K562 (cell line): Measurements from ENCODE around the gene SPAG7.

ENCODE experiments used
- FOXM1 ChIP-seq, 2 experiments: fragments of 450-650 bp in 1 of 2; sonication (generic) in 1 of 2; formaldehyde crosslinking in 1 of 2; IDR thresholded peaks; 2 replicates each; pipeline versions ENCODE4 v1.6.1 to v1.9.0; 2017 to 2022; ENCODE audit warnings: low read depth in 2 of 2, mild to moderate bottlenecking in 2 of 2, missing genetic modification reagents in 1 of 2, moderate library complexity in 1 of 2
- HDAC2 ChIP-seq: fragments of 450-650 bp; IDR thresholded peaks from 2 replicates; pipeline ENCODE4 v1.6.1; 2016; ENCODE audit warnings: mild to moderate bottlenecking
- NFE2 ChIP-seq: IDR thresholded peaks from 2 replicates; pipeline ENCODE4 v1.6.1; 2014; ENCODE audit warnings: antibody characterized with exemption, low read depth
- TAF15 ChIP-seq: fragments of 200-400 bp; formaldehyde crosslinking; IDR thresholded peaks from 2 replicates; pipeline ENCODE4 v1.6.1; 2017; ENCODE audit warnings: mild to moderate bottlenecking, low read depth, low read length, moderate library complexity
- YY1 ChIP-seq, 3 experiments: IDR thresholded peaks; 2 replicates each; pipeline ENCODE4 v1.6.1; 2011; ENCODE audit warnings: low read length in 2 of 3, mild to moderate bottlenecking in 2 of 3, moderate library complexity in 2 of 3, borderline replicate concordance in 1 of 3, control low read depth in 1 of 3, low read depth in 1 of 3; ENCODE audit not compliant: insufficient read depth in 3 of 3, insufficient replicate concordance in 2 of 3, control insufficient read depth in 1 of 3, insufficient read length in 1 of 3; ENCODE audit errors: extremely low read depth in 1 of 3
- ZNF175 ChIP-seq: fragments of 200-800 bp; sonication (Bioruptor generic); IDR thresholded peaks from 2 replicates; pipeline ENCODE4 v1.6.1; 2016; ENCODE audit warnings: low read depth, mild to moderate bottlenecking, missing genetic modification characterization, missing compliant biosample characterization
- ZNF263 ChIP-seq: sonication (generic); formaldehyde crosslinking; IDR thresholded peaks from 2 replicates; pipeline ENCODE4 v1.8.0; 2022; ENCODE audit warnings: mild to moderate bottlenecking, missing genetic modification reagents, borderline replicate concordance
- TF ChIP-seq, protein P1 (sequence below): fragments of 450-650 bp; IDR thresholded peaks from 2 replicates; pipeline ENCODE4 v1.6.1; 2017; ENCODE audit warnings: antibody characterized with exemption, mild to moderate bottlenecking
- TF ChIP-seq, protein P2 (sequence below): fragments of 450-650 bp; IDR thresholded peaks from 2 replicates; pipeline ENCODE4 v1.6.1; 2016
- TF ChIP-seq, protein P3 (sequence below), 2 experiments: IDR thresholded peaks; 2 replicates each; pipeline ENCODE4 v1.6.1; 2011; ENCODE audit warnings: borderline replicate concordance in 1 of 2, control low read depth in 1 of 2, low read depth in 1 of 2, low read length in 1 of 2, mild to moderate bottlenecking in 1 of 2, mixed read lengths in 1 of 2, moderate library complexity in 1 of 2; ENCODE audit not compliant: insufficient read depth in 1 of 2, insufficient read length in 1 of 2, poor library complexity in 1 of 2, severe bottlenecking in 1 of 2; ENCODE audit errors: extremely low read depth in 1 of 2
- TF ChIP-seq, protein P4 (sequence below), 3 experiments: IDR thresholded peaks in 2 of 3; conservative IDR thresholded peaks in 1 of 3; 2 replicates each; pipeline ENCODE4 v1.5.1; 2011 to 2012; ENCODE audit warnings: low read length in 3 of 3, mild to moderate bottlenecking in 3 of 3, control low read depth in 2 of 3, improper control_type of control experiment in 1 of 3, inconsistent platforms in 1 of 3, low read depth in 1 of 3, mixed read lengths in 1 of 3, moderate library complexity in 1 of 3; ENCODE audit not compliant: insufficient read depth in 2 of 3

DNA sequence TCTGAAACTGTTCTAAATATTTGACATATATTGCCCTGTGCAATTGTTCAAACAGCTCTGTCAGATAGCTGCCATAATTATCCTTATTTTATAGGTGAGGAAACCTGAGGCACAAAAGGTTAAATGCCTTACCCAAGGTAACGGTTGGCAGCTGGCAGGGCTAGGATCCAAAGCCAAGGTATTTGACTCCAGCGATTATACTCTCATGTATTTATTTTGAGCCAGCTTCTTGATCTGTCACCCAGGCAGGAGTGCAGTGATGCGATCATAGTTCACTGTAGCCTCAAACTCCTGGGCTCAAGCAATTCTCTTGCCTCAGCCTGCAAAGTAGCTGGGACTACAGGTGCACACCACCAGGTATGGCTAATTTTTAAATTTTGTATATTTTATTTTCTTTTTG, 9.5 kb downstream of the SPAG7 start:
- TF ChIP-seq ZNF263 (CRISPR knock-in tag) (no peak), YY1 (IDR thresholded peaks at IDR 0.05; ENCODE audit: borderline replicate concordance in 1 of 3, control insufficient read depth in 1 of 3, extremely low read depth in 1 of 3, insufficient read depth in 3 of 3, insufficient read length in 1 of 3, insufficient replicate concordance in 2 of 3, low read depth in 1 of 3, low read length in 2 of 3) (no peak), ZNF175 (CRISPR knock-in tag) (no peak), FOXM1 (IDR thresholded peaks at IDR 0.05; ENCODE audit: low read depth) (no peak), FOXM1 (CRISPR knock-in tag; IDR thresholded peaks at IDR 0.05; ENCODE audit: low read depth) (no peak), NFE2 (no peak), TAF15 (no peak), HDAC2 (no peak)
- TF ChIP-seq, protein P1, sequence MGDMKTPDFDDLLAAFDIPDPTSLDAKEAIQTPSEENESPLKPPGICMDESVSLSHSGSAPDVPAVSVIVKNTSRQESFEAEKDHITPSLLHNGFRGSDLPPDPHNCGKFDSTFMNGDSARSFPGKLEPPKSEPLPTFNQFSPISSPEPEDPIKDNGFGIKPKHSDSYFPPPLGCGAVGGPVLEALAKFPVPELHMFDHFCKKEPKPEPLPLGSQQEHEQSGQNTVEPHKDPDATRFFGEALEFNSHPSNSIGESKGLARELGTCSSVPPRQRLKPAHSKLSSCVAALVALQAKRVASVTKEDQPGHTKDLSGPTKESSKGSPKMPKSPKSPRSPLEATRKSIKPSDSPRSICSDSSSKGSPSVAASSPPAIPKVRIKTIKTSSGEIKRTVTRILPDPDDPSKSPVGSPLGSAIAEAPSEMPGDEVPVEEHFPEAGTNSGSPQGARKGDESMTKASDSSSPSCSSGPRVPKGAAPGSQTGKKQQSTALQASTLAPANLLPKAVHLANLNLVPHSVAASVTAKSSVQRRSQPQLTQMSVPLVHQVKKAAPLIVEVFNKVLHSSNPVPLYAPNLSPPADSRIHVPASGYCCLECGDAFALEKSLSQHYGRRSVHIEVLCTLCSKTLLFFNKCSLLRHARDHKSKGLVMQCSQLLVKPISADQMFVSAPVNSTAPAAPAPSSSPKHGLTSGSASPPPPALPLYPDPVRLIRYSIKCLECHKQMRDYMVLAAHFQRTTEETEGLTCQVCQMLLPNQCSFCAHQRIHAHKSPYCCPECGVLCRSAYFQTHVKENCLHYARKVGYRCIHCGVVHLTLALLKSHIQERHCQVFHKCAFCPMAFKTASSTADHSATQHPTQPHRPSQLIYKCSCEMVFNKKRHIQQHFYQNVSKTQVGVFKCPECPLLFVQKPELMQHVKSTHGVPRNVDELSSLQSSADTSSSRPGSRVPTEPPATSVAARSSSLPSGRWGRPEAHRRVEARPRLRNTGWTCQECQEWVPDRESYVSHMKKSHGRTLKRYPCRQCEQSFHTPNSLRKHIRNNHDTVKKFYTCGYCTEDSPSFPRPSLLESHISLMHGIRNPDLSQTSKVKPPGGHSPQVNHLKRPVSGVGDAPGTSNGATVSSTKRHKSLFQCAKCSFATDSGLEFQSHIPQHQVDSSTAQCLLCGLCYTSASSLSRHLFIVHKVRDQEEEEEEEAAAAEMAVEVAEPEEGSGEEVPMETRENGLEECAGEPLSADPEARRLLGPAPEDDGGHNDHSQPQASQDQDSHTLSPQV: no peak
- TF ChIP-seq, protein P2, sequence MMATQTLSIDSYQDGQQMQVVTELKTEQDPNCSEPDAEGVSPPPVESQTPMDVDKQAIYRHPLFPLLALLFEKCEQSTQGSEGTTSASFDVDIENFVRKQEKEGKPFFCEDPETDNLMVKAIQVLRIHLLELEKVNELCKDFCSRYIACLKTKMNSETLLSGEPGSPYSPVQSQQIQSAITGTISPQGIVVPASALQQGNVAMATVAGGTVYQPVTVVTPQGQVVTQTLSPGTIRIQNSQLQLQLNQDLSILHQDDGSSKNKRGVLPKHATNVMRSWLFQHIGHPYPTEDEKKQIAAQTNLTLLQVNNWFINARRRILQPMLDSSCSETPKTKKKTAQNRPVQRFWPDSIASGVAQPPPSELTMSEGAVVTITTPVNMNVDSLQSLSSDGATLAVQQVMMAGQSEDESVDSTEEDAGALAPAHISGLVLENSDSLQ: no peak
- TF ChIP-seq, protein P3, sequence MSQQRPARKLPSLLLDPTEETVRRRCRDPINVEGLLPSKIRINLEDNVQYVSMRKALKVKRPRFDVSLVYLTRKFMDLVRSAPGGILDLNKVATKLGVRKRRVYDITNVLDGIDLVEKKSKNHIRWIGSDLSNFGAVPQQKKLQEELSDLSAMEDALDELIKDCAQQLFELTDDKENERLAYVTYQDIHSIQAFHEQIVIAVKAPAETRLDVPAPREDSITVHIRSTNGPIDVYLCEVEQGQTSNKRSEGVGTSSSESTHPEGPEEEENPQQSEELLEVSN (IDR thresholded peaks at IDR 0.05; ENCODE audit: borderline replicate concordance in 1 of 2, extremely low read depth in 1 of 2, insufficient read depth in 1 of 2, insufficient read length in 1 of 2, low read depth in 1 of 2, low read length in 1 of 2, poor library complexity in 1 of 2, severe bottlenecking in 1 of 2): no peak
- TF ChIP-seq, protein P4, sequence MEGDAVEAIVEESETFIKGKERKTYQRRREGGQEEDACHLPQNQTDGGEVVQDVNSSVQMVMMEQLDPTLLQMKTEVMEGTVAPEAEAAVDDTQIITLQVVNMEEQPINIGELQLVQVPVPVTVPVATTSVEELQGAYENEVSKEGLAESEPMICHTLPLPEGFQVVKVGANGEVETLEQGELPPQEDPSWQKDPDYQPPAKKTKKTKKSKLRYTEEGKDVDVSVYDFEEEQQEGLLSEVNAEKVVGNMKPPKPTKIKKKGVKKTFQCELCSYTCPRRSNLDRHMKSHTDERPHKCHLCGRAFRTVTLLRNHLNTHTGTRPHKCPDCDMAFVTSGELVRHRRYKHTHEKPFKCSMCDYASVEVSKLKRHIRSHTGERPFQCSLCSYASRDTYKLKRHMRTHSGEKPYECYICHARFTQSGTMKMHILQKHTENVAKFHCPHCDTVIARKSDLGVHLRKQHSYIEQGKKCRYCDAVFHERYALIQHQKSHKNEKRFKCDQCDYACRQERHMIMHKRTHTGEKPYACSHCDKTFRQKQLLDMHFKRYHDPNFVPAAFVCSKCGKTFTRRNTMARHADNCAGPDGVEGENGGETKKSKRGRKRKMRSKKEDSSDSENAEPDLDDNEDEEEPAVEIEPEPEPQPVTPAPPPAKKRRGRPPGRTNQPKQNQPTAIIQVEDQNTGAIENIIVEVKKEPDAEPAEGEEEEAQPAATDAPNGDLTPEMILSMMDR (IDR thresholded peaks at IDR 0.05 in 2 of 3, conservative IDR thresholded peaks at IDR 0.05 in 1 of 3; ENCODE audit: insufficient read depth in 2 of 3, low read depth in 1 of 3, low read length in 3 of 3): no peak
